HG02610 (cell line): ENCODE data around the gene MEX3B.
"Not testable (repeated sequence)": the region's sequence is repeated elsewhere in the genome, so short reads cannot be mapped to it uniquely, and the experiment has no call there.

ENCODE experiments used
- ATAC-seq: cut with Tn5 transposase; IDR thresholded peaks from one replicate; pipeline ENCODE4 v1.9.1; 2021; ENCODE audit warnings: mild to moderate bottlenecking, moderate library complexity; ENCODE audit not compliant: unreplicated experiment

Gene MEX3B

GRCh38 chr15:82051664-82052063, 5.8 kb upstream of the MEX3B start:
- no peak for ATAC-seq

GRCh38 chr15:82048811-82049210, 3.0 kb upstream of the MEX3B start:
- no peak for ATAC-seq

DNA sequence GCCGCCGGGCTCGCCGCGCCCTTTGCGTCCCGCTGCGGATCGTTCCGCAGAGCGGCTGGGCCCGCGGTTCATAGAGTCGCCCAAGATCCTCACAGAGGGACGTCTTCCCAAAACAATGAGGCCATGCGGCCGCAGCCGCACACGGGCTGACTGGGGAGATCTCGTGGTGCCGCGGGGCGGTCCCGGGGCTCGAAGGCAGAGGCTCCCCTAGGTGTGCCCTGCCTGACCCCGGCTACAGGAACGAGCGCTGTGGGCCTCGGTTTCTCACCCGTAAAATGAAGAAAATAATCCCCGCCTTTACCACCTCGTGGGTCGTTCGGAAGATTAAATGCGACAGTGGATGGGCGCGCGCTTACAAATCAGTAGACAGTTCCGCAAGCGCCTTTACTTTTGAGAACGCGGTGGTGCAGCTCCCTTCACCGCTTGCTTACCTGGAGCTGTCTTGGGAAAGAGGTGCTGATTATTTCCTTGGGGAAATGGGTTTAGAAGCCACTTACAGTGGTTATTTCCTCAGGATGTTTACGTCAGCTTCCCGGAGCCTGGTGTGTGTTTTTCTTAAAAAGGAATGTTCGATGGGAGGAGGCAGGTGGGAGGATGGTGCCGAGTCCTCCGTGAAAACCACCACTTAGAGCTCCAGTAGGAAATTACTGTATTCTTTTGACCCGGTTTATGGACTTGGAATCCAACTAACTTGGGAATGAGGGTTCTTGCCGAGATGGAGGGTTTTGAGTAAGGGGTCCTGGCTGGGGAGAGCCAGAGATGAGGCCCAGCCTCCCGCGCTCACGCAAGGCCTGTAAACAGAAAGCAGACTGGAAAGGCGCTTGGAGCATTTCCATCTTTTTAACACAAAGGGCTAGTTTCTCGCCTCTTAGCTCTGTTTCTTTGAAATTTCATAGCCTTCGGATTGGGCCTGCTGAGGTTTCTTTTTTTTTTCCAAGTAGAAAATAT, 1.9 kb upstream of the MEX3B start:
- no peak for ATAC-seq

GRCh38 chr15:82046666-82047452, 1.0 kb upstream of the MEX3B start:
- peak; percentile 70 for ATAC-seq

- no peak for ATAC-seq
Observed at GRCh38 chr15:82045179-82045891, 483 bp downstream of the MEX3B start.

GRCh38 chr15:82044373-82045178, 1.2 kb downstream of the MEX3B start:
- no peak for ATAC-seq

DNA sequence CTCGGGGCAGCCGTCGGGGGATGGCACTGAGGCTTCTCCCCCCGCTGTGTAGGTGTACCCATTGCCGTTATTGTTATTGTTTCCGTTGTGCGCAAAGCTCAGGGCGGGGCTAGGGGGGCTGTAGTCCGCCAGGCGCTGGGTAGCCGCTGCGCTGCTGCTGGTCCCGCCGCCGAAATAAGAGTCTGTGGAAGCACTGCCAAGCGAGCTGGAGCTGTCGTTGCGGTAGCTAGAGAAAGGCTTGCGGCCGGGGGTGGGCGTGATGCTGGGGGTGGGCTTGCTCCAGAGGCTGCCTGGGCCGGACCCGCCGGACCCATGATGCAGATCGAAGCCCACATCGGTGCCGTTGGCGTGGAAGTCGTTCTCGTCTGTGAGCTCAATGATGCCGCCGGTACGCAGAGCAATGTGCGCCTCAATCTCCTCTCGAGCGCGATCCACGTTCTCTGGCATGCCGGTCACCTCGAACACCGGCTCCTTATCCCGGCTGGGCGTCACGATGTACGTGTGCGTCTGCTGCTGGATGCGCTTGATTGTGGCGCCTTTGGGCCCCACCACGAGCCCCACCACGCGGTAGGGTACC, 1.9 kb downstream of the MEX3B start:
- no peak for ATAC-seq

- ATAC-seq: no peak
Observed at GRCh38 chr15:82043130-82043673, 2.6 kb downstream of the MEX3B start.

GRCh38 chr15:82040862-82041261, 5.0 kb downstream of the MEX3B start:
- no peak for ATAC-seq

DNA sequence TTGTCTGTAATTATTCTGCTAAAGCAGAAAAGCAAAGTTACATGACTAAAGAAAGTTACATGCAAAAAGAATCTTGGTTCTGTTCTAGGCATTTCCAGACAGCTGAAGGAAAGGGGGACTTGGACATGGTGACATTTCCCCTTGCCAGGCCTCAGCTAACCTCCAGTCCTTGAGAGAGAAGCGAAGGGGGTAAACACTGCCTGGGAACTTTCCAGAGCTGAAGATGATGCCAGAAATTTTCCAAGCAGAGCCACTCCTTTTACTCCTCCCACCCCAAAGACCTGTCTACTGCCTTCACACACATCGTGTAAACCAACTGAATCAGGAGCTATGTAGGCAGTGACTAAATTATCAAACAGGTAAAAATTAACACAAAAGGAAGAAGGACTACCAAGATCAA, 5.4 kb downstream of the MEX3B start:
- ATAC-seq: no peak

- no peak for ATAC-seq
Observed at GRCh38 chr15:82039871-82040270, 5.9 kb downstream of the MEX3B start.

DNA sequence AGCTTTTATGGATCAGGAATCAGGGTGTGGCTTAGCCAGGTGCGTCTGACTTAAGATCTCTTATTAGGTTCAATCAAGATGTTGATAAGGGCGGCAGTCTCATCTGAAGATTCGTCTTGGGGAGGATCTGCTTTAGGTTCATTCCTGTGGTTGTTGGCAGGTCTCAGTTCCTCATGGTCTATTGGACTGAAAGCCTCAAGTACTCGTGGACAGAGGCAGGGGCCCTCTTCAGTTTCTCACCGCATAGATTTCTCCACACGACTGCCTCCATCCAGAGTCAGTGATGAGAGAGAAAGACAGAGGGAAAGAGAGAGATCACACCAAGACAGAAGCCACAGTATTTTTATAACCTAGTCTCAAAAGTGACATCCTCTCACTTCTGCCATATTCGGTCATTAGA, 9.4 kb downstream of the MEX3B start:
- ATAC-seq: no peak

- no peak for ATAC-seq
Observed at GRCh38 chr15:82031871-82032270, 13.9 kb downstream of the MEX3B start.

DNA sequence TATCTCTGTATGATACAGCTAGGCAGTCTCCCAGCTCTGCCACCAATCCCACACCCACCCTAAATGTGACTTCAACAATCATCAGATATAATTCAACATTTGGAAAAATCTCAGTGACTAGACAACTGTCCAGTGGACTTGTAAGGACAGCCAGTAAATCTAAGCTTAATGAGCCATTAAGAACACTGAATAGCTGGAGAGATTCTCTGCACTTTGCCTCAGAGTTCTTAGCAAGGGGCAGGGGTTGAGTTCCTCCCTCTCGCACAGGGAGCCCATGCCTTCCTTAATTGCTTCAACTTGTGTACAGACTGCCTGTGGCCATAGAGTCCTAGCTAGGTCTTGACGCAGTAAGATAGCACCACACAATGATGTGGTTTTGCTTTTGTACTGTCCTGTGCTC, 15.6 kb downstream of the MEX3B start:
- ATAC-seq: no peak

DNA sequence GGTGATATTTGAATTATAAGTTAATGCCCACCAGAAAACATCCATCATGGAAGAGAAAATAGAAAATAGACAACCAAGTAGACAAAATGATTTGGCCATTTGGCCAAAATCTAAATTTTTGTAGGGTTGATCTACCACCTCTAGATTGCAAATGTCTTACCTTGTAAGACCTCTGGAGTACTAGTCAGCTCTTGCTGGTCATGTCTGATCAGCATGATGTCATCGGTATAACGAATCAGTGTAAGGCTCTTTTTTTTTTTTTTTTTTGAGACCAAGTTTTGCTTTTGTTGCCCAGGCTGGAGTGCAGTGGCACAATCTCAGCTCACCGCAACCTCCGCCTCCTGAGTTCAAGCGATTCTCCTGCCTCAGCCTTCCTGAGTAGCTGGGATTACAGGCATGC, 17.7 kb downstream of the MEX3B start:
- ATAC-seq: not testable (repeated sequence)

- no peak for ATAC-seq
Observed at GRCh38 chr15:82021992-82022391, 23.8 kb downstream of the MEX3B start.

DNA sequence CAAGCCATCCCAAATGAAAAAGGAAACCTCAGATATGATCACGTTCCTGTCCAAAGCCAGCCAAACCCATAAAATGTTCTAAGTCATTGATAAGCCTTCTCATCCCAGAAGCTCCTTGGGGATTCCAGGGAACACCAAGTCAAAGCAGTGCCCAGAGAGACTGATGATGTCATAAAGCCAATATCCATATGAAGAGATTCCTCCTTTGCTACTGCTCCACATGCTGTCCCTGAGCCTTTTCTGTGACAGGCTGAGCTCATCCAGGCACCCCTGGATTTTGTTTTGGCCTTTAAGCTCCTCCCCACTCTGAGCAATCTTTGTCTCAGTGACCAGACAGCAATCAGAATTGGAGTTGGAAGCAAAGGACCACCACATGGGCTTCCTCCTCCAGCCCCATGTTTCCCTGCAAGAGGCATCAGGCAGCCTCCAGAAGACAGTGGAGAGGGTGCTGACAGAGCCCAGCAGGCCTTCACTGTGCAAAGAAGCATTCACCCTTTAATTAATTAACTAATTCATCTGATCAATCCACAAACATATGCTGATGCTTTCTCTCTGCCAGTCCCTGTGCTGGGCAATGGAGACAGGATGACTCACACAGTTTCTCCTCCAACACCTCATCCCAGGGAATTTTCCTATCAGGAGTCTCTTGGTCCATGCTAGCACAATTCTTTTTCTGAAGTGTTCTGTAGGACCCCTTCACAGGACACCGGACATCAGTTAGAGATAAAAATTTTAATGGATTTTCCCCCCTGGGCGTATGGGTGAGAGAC, 25.0 kb downstream of the MEX3B start:
- ATAC-seq: no peak

DNA sequence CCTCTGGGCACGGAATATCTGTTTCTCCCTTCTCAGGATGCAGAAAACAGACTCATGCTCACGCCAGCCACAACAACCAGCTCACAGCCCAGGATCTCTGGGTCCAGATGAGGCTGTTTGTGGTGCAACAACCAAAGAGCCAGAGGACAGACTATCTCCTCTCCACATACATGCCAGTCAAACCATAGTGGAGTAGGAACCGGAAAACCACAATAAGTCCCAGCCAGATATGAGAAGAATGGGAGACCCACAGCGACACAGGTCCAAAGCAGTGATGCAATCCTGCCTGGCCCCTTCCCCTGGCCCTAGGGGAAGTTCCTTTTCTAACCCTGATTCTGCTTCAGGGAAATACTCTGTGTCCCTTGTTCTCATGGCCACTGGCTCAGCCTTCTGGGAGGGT, 27.6 kb downstream of the MEX3B start:
- no peak for ATAC-seq

DNA sequence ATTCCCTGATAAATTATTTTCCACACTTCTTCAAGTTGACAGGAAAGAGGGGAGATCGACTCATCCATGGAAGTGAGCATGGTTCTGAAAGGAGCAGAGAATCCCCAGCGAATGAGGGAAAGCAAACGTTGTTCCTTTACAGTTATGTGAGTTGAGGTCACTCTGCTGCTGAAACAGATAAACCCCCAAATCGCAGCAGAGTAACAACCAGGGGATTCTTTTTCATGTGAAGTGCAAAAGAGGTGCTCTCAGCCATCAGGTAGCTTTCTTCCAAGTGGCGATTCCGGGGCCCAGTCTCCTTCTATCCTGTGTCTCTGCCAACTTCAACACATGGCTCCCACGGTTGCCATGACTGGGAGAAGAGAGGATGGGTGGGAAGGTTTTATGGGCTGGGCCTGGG, 28.2 kb downstream of the MEX3B start:
- ATAC-seq: no peak
